Measurements from ENCODE around the gene PTK7. TPM values are rescaled to one million over a fixed set of nuclear protein-coding genes. Genes with fewer than 3 reads are reported as not detected.
A peak's percentile ranks its signal among the peaks of the same experiment; 100 is the strongest.

PTK7 gene
- total and polyA plus RNA-seq, 9 donors: 44.4 to 167 (median 84.8) TPM

- WGBS, 3 donors: 35 to 49% (median 38%) methylated on average over 13 of the region's 13 CpGs
- DNase-seq: peak in 4 of 5 donors; percentile 39 to 54 (median 46)
Measured at GRCh38 chr6:43082806-43083655, 6.9 kb downstream of the PTK7 start.

GRCh38 chr6:43086022-43086658 lies 10.0 kb downstream of the PTK7 start:
- H3K27ac ChIP-seq: no peak overlapping the region
- peak in 1 of 5 donors; percentile 26 for DNase-seq
- H3K4me1 ChIP-seq (ENCODE audit: insufficient read depth): peaks cover 12% of the 10 kb centered on the region
- 74 to 83% (median 79%) methylated on average over 8 of the region's 8 CpGs for WGBS, 3 donors
- H3K9me3 ChIP-seq: no peaks in the 10 kb centered on the region
- TF ChIP-seq POLR2A (IDR thresholded peaks at IDR 0.05): no peak
- no peak for TF ChIP-seq EP300 (IDR thresholded peaks at IDR 0.05)
- no peak for TF ChIP-seq CTCF (IDR thresholded peaks at IDR 0.05)
- intact Hi-C loops (cut with DNase I): no loop called here
- H3K36me3 ChIP-seq: no peaks in the 10 kb centered on the region
- no peaks in the 10 kb centered on the region for H3K27me3 ChIP-seq
- H3K4me3 ChIP-seq: no peak overlapping the region

More at GRCh38 chr6:43082806-43083655, 6.9 kb downstream of the PTK7 start:
- TF ChIP-seq EP300 (IDR thresholded peaks at IDR 0.05): no peak
- no peak for TF ChIP-seq POLR2A (IDR thresholded peaks at IDR 0.05)
- no peak for TF ChIP-seq CTCF (IDR thresholded peaks at IDR 0.05)
- Histone ChIP-seq H3K36me3 (no peaks in the 10 kb centered on the region), H3K9me3 (no peaks in the 10 kb centered on the region), H3K4me3 (no peak overlapping the region), H3K27me3 (no peaks in the 10 kb centered on the region), H3K4me1 (ENCODE audit: insufficient read depth) (peaks cover 11% of the 10 kb centered on the region), H3K27ac (peak overlapping the region in 1 of 2 donors; percentile 53)
- intact Hi-C loops (cut with DNase I): no loop called here

- intact Hi-C loops (cut with DNase I): no loop called here
- Histone ChIP-seq H3K4me3 (no peak overlapping the region), H3K27me3 (no peaks in the 10 kb centered on the region), H3K4me1 (ENCODE audit: insufficient read depth) (peaks cover 5% of the 10 kb centered on the region), H3K9me3 (no peaks in the 10 kb centered on the region), H3K36me3 (no peaks in the 10 kb centered on the region), H3K27ac (peak overlapping the region in 1 of 2 donors; percentile 76)
- WGBS, 3 donors: 80 to 90% (median 84%) methylated on average over 4 of the region's 4 CpGs
- no peak for DNase-seq
- no peak for TF ChIP-seq POLR2A (IDR thresholded peaks at IDR 0.05)
- no peak for TF ChIP-seq EP300 (IDR thresholded peaks at IDR 0.05)
- no peak for TF ChIP-seq CTCF (IDR thresholded peaks at IDR 0.05)
Measured at GRCh38 chr6:43088654-43089056, 12.5 kb downstream of the PTK7 start.

GRCh38 chr6:43089467-43089866 lies 13.4 kb downstream of the PTK7 start:
- Histone ChIP-seq H3K4me1 (ENCODE audit: insufficient read depth) (peaks cover 5% of the 10 kb centered on the region), H3K9me3 (no peaks in the 10 kb centered on the region), H3K36me3 (no peaks in the 10 kb centered on the region), H3K4me3 (no peak overlapping the region), H3K27me3 (no peaks in the 10 kb centered on the region), H3K27ac (peak overlapping the region; percentile 62 to 76)
- intact Hi-C loops (cut with DNase I): no loop called here
- no peak for DNase-seq
- TF ChIP-seq POLR2A (IDR thresholded peaks at IDR 0.05) (no peak), CTCF (IDR thresholded peaks at IDR 0.05) (no peak), EP300 (IDR thresholded peaks at IDR 0.05) (no peak)
- WGBS, 3 donors: 32 to 37% (median 34%) methylated on average over 4 of the region's 4 CpGs
